ENCODE data around the gene SRP9. TPM values are rescaled to one million over a fixed set of nuclear protein-coding genes. Genes with fewer than 3 reads are reported as not detected.

The SRP9 gene
- total and polyA plus RNA-seq, 2 experiments from 2014 or later = 360 to 414 TPM

GRCh38 chr1:225750875-225751824, 26.5 kb upstream of the SRP9 start:
- H3K9me3 ChIP-seq (ENCODE audit: low read depth) = no peaks in the 10 kb centered on the region
- no peak overlapping the region for H3K4me2 ChIP-seq
- no peaks in the 10 kb centered on the region for H3K27me3 ChIP-seq
- no peaks in the 10 kb centered on the region for H3K9me2 ChIP-seq (replicated peaks; ENCODE audit: insufficient read depth)
- no peak for DNase-seq (ENCODE audit: low spot score)
- no peak overlapping the region for H3K27ac ChIP-seq
- no peak overlapping the region for H3K4me3 ChIP-seq
- TF ChIP-seq EZH2 (IDR thresholded peaks at IDR 0.05; ENCODE audit: borderline replicate concordance) (no peak), CTCF (IDR thresholded peaks at IDR 0.05; ENCODE audit: poor library complexity) (no peak), EZH2phosphoT487 (IDR thresholded peaks at IDR 0.05; ENCODE audit: low read depth, severe bottlenecking, unreplicated experiment) (no peak)
- H3K79me2 ChIP-seq = no peaks in the 10 kb centered on the region
- 79% methylated on average over 11 of the region's 11 CpGs for WGBS (ENCODE audit: low lambda C conversion rate, missing lambda C conversion rate)
- H4K20me1 ChIP-seq (ENCODE audit: insufficient read depth, poor library complexity, severe bottlenecking) = no peaks in the 10 kb centered on the region
- no peak overlapping the region for H2AFZ ChIP-seq
- no peaks in the 10 kb centered on the region for H3K36me3 ChIP-seq (replicated peaks; ENCODE audit: insufficient read depth, low read depth)
- peaks cover 19% of the 10 kb centered on the region for H3K4me1 ChIP-seq (ENCODE audit: insufficient read depth)

GRCh38 chr1:225752245-225752644, 25.4 kb upstream of the SRP9 start:
- Histone ChIP-seq H3K4me2 (no peak overlapping the region), H3K9me2 (replicated peaks; ENCODE audit: insufficient read depth) (no peaks in the 10 kb centered on the region), H3K79me2 (no peaks in the 10 kb centered on the region), H2AFZ (no peak overlapping the region), H3K36me3 (replicated peaks; ENCODE audit: insufficient read depth, low read depth) (no peaks in the 10 kb centered on the region), H3K27ac (no peak overlapping the region), H3K9me3 (ENCODE audit: low read depth) (no peaks in the 10 kb centered on the region), H3K27me3 (no peaks in the 10 kb centered on the region), H3K4me3 (no peak overlapping the region), H3K4me1 (ENCODE audit: insufficient read depth) (peaks cover 14% of the 10 kb centered on the region), H4K20me1 (ENCODE audit: insufficient read depth, poor library complexity, severe bottlenecking) (no peaks in the 10 kb centered on the region)
- no peak for TF ChIP-seq CTCF (IDR thresholded peaks at IDR 0.05; ENCODE audit: poor library complexity)
- TF ChIP-seq EZH2phosphoT487 (IDR thresholded peaks at IDR 0.05; ENCODE audit: low read depth, severe bottlenecking, unreplicated experiment) = no peak
- no peak for TF ChIP-seq EZH2 (IDR thresholded peaks at IDR 0.05; ENCODE audit: borderline replicate concordance)
- no peak for DNase-seq (ENCODE audit: low spot score)
- 70% methylated on average over 1 of the region's 1 CpG for WGBS (ENCODE audit: low lambda C conversion rate, missing lambda C conversion rate)

- 15% methylated on average over 10 of the region's 10 CpGs for WGBS (ENCODE audit: low lambda C conversion rate, missing lambda C conversion rate)
These were observed 22.5 kb upstream of the SRP9 start for GRCh38 chr1:225754940-225755641.

More at GRCh38 chr1:225754940-225755641, 22.5 kb upstream of the SRP9 start:
- Histone ChIP-seq H2AFZ (no peak overlapping the region), H3K9me3 (ENCODE audit: low read depth) (no peaks in the 10 kb centered on the region), H4K20me1 (ENCODE audit: insufficient read depth, poor library complexity, severe bottlenecking) (no peaks in the 10 kb centered on the region), H3K79me2 (no peaks in the 10 kb centered on the region), H3K9me2 (replicated peaks; ENCODE audit: insufficient read depth) (no peaks in the 10 kb centered on the region), H3K36me3 (replicated peaks; ENCODE audit: insufficient read depth, low read depth) (no peaks in the 10 kb centered on the region), H3K4me1 (ENCODE audit: insufficient read depth) (peaks cover 14% of the 10 kb centered on the region), H3K4me3 (no peak overlapping the region), H3K27ac (peak overlapping the region; percentile 68), H3K27me3 (no peaks in the 10 kb centered on the region), H3K4me2 (no peak overlapping the region)
- peak; percentile 68 for DNase-seq (ENCODE audit: low spot score)
- TF ChIP-seq EZH2 (IDR thresholded peaks at IDR 0.05; ENCODE audit: borderline replicate concordance) = no peak
- TF ChIP-seq EZH2phosphoT487 (IDR thresholded peaks at IDR 0.05; ENCODE audit: low read depth, severe bottlenecking, unreplicated experiment) = no peak
- no peak for TF ChIP-seq CTCF (IDR thresholded peaks at IDR 0.05; ENCODE audit: poor library complexity)
